ENCODE data around the gene GPX2. TPM values are rescaled to one million over a fixed set of nuclear protein-coding genes. Genes with fewer than 3 reads are reported as not detected.
A peak's percentile ranks its signal among the peaks of the same experiment; 100 is the strongest.

Gene GPX2
- polyA plus RNA-seq, 1 donor from 2014 or later: not detected

- H3K79me2 ChIP-seq (replicated peaks; ENCODE audit: insufficient read depth, low read length): peaks cover 17% of the 10 kb centered on the region
- no peak overlapping the region for H3K4me2 ChIP-seq (ENCODE audit: low read length)
- no peak overlapping the region for H2AFZ ChIP-seq (ENCODE audit: low read depth, low read length)
- TF ChIP-seq EP300 (conservative IDR thresholded peaks at IDR 0.05; ENCODE audit: poor library complexity, severe bottlenecking): no peak
- no peak overlapping the region for H3K27ac ChIP-seq (ENCODE audit: low read length)
- no peaks in the 10 kb centered on the region for H4K20me1 ChIP-seq (ENCODE audit: insufficient read depth)
- no peaks in the 10 kb centered on the region for H3K9me2 ChIP-seq (ENCODE audit: insufficient read depth, low read length)
- no peaks in the 10 kb centered on the region for H3K36me3 ChIP-seq (ENCODE audit: insufficient read depth, low read length)
- H3F3A ChIP-seq (ENCODE audit: insufficient read depth, low read length, poor library complexity, severe bottlenecking): no peaks in the 10 kb centered on the region
- H3K9ac ChIP-seq (ENCODE audit: low read length): no peak overlapping the region
- H3K4me3 ChIP-seq (ENCODE audit: low read length): no peak overlapping the region
- H3K27me3 ChIP-seq (ENCODE audit: insufficient read depth, low read depth, low read length): no peaks in the 10 kb centered on the region
- H3K9me3 ChIP-seq (ENCODE audit: low read length): no peaks in the 10 kb centered on the region
Observed at GRCh38 chr14:64919215-64919614, 23.3 kb downstream of the GPX2 start.

GRCh38 chr14:64918216-64918615 is 24.3 kb downstream of the GPX2 start:
- Histone ChIP-seq H2AFZ (ENCODE audit: low read depth, low read length) (no peak overlapping the region), H3K4me2 (ENCODE audit: low read length) (no peak overlapping the region), H3K27me3 (ENCODE audit: insufficient read depth, low read depth, low read length) (no peaks in the 10 kb centered on the region), H3F3A (ENCODE audit: insufficient read depth, low read length, poor library complexity, severe bottlenecking) (no peaks in the 10 kb centered on the region), H3K4me3 (ENCODE audit: low read length) (no peak overlapping the region), H3K9ac (ENCODE audit: low read length) (no peak overlapping the region), H3K79me2 (replicated peaks; ENCODE audit: insufficient read depth, low read length) (peaks cover 17% of the 10 kb centered on the region), H3K9me3 (ENCODE audit: low read length) (no peaks in the 10 kb centered on the region), H3K36me3 (ENCODE audit: insufficient read depth, low read length) (no peaks in the 10 kb centered on the region), H3K27ac (ENCODE audit: low read length) (no peak overlapping the region), H4K20me1 (ENCODE audit: insufficient read depth) (no peaks in the 10 kb centered on the region), H3K9me2 (ENCODE audit: insufficient read depth, low read length) (no peaks in the 10 kb centered on the region)
- no peak for TF ChIP-seq REST (IDR thresholded peaks at IDR 0.05; ENCODE audit: borderline replicate concordance)
- no peak for TF ChIP-seq RAD21 (conservative IDR thresholded peaks at IDR 0.05)
- TF ChIP-seq TAF1 (IDR thresholded peaks at IDR 0.05; ENCODE audit: low read depth): no peak
- TF ChIP-seq EZH2 (IDR thresholded peaks at IDR 0.05; ENCODE audit: borderline replicate concordance, insufficient read depth, low read length, poor library complexity, severe bottlenecking): no peak
- no peak for TF ChIP-seq POLR2AphosphoS5 (IDR thresholded peaks at IDR 0.05)
- TF ChIP-seq CTCF (IDR thresholded peaks at IDR 0.05; ENCODE audit: poor library complexity, severe bottlenecking): no peak
- no peak for TF ChIP-seq MXI1 (conservative IDR thresholded peaks at IDR 0.05; ENCODE audit: poor library complexity, severe bottlenecking)
- TF ChIP-seq EP300 (conservative IDR thresholded peaks at IDR 0.05; ENCODE audit: poor library complexity, severe bottlenecking): no peak
- no peak for TF ChIP-seq SMC3 (conservative IDR thresholded peaks at IDR 0.05; ENCODE audit: poor library complexity)

- H3K27ac ChIP-seq (ENCODE audit: low read length): no peak overlapping the region
- no peaks in the 10 kb centered on the region for H3K36me3 ChIP-seq (ENCODE audit: insufficient read depth, low read length)
- peak overlapping the region; percentile 81 for H3K4me2 ChIP-seq (ENCODE audit: low read length)
- no peak overlapping the region for H3K9ac ChIP-seq (ENCODE audit: low read length)
- H3K9me3 ChIP-seq (ENCODE audit: low read length): no peaks in the 10 kb centered on the region
- no peaks in the 10 kb centered on the region for H4K20me1 ChIP-seq (ENCODE audit: insufficient read depth)
- H3K4me3 ChIP-seq (ENCODE audit: low read length): peak overlapping the region; percentile 81
- H3K9me2 ChIP-seq (ENCODE audit: insufficient read depth, low read length): no peaks in the 10 kb centered on the region
- peaks cover 17% of the 10 kb centered on the region for H3K79me2 ChIP-seq (replicated peaks; ENCODE audit: insufficient read depth, low read length)
- no peak for TF ChIP-seq TAF1 (IDR thresholded peaks at IDR 0.05; ENCODE audit: low read depth)
- no peaks in the 10 kb centered on the region for H3F3A ChIP-seq (ENCODE audit: insufficient read depth, low read length, poor library complexity, severe bottlenecking)
- H3K27me3 ChIP-seq (ENCODE audit: insufficient read depth, low read depth, low read length): no peaks in the 10 kb centered on the region
- H2AFZ ChIP-seq (ENCODE audit: low read depth, low read length): no peak overlapping the region
Observed at GRCh38 chr14:64915797-64916196, 26.7 kb downstream of the GPX2 start.
